PFSK-1 (cell line): ENCODE measurements around the gene TMEM14A.

Experiments used
- POLR2AphosphoS5 ChIP-seq: IDR thresholded peaks from 2 replicates; pipeline ENCODE4 v1.6.1; 2012; ENCODE audit warnings: low read depth, mild to moderate bottlenecking, control low read depth, low read length, moderate library complexity
- REST ChIP-seq, 2 experiments: IDR thresholded peaks; 2 replicates each; pipeline versions ENCODE4 v1.6.1 to v1.8.0; 2011 to 2012; ENCODE audit warnings: low read depth in 2 of 2, low read length in 2 of 2, control low read depth in 1 of 2, inconsistent platforms in 1 of 2, mild to moderate bottlenecking in 1 of 2, moderate library complexity in 1 of 2; ENCODE audit not compliant: insufficient read depth in 1 of 2

- no peak for TF ChIP-seq POLR2AphosphoS5
- no peak for TF ChIP-seq REST (IDR thresholded peaks at IDR 0.05; ENCODE audit: insufficient read depth in 1 of 2, low read depth in 2 of 2, low read length in 2 of 2)
These were observed 24.9 kb upstream of the TMEM14A start for GRCh38 chr6:52645976-52646375.
